ENCODE measurements around the gene CCDC174. TPM values are rescaled to one million over a fixed set of nuclear protein-coding genes. Genes with fewer than 3 reads are reported as not detected.

CCDC174 gene
- polyA plus RNA-seq, 2 of the 4 experiments (the other 2 are of a cell fraction), result 12.6 to 17.6 TPM

DNA sequence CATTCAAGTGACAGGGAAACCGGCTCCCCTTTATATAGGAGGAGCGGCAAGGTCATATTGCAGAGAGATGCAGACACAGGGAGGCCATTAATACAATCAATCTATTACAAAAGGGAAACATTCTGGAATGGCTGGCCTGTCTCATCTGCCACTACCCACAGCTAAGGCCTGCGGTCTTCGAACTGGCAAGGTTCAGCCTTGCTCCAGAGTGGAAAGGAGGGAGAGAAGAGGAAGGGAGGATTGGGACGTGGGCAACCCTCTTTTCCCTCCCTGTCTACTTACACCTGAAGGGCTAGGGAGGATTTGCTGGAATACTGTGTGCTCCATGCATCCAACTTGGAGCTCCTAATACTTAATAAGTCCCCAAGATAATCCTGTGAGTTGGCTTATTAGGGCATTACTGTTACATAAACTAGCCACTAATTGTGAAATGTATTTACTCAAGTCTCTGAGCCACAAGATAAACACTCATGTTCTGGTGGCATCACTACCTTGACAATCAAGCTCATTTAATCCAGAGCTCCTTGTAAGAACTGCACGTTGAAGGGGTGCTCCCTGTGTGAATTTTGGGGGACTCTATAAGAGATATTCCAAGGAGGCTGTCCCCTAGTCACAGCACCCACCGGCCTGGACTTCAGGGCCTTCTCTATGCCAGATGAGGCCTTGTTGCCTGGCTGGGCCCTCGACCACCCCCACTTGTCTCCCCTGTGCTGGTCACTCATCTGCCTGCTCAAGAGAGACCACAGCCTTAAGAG lies 19.7 kb upstream of the CCDC174 start (continued):
- TF ChIP-seq, protein P1, sequence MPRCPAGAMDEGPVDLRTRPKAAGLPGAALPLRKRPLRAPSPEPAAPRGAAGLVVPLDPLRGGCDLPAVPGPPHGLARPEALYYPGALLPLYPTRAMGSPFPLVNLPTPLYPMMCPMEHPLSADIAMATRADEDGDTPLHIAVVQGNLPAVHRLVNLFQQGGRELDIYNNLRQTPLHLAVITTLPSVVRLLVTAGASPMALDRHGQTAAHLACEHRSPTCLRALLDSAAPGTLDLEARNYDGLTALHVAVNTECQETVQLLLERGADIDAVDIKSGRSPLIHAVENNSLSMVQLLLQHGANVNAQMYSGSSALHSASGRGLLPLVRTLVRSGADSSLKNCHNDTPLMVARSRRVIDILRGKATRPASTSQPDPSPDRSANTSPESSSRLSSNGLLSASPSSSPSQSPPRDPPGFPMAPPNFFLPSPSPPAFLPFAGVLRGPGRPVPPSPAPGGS (IDR thresholded peaks at IDR 0.05), result no peak

DNA sequence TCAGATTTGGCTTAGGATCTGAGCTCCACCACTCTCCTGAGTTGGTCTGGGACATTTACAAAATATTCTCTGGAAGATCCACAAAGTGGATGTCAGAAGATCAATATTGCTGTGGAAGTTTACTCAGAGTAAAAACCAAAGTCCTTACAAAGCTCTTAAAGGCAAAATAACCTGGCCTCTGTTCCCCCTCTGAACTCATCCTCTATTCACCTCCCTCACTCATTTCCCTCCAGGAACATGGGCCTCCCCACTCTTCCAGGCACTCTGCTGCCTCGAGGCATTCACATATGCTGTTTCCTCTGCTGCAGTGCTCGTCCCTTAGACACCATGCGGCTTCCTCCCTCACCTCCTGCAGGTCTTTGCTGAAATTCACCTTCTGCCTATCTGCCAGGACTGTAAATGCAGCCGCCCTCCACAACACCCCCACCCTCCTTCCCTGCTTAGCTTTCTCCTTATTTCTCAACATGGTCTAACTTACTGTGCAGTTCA lies 19.1 kb upstream of the CCDC174 start:
- no peak overlapping the region for H3K4me2 ChIP-seq
- no peak overlapping the region for H3K4me3 ChIP-seq
- no peak for ATAC-seq
- peaks cover 6% of the 10 kb centered on the region; the same call in 1 of the 3 replicates for H3K9me3 ChIP-seq
- CTCF ChIA-PET, result interaction anchor here (0.7 to 2.2 kb wide), 11 partner anchors 9 to 346 kb away, joined by 3 to 7 read pairs (median 3); no protein-coding TSS in a partner anchor
- FAIRE-seq, result no peak
- POLR2A ChIA-PET, result no interaction called here
- WGBS (ENCODE audit: missing lambda C conversion rate), result 43% methylated on average over 4 of the region's 4 CpGs
- H3K27ac ChIP-seq, result no peak overlapping the region
- no peak for TF ChIP-seq GATA3 (IDR thresholded peaks at IDR 0.05; ENCODE audit: borderline replicate concordance)
- TF ChIP-seq RFX5 (IDR thresholded peaks at IDR 0.05), result no peak
- TF ChIP-seq, protein P2, sequence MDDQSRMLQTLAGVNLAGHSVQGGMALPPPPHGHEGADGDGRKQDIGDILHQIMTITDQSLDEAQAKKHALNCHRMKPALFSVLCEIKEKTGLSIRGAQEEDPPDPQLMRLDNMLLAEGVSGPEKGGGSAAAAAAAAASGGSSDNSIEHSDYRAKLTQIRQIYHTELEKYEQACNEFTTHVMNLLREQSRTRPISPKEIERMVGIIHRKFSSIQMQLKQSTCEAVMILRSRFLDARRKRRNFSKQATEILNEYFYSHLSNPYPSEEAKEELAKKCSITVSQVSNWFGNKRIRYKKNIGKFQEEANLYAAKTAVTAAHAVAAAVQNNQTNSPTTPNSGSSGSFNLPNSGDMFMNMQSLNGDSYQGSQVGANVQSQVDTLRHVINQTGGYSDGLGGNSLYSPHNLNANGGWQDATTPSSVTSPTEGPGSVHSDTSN (IDR thresholded peaks at IDR 0.05), result no peak
- TF ChIP-seq RNF2 (IDR thresholded peaks at IDR 0.05; ENCODE audit: borderline replicate concordance, low read depth), result no peak
- TF ChIP-seq, protein P3, sequence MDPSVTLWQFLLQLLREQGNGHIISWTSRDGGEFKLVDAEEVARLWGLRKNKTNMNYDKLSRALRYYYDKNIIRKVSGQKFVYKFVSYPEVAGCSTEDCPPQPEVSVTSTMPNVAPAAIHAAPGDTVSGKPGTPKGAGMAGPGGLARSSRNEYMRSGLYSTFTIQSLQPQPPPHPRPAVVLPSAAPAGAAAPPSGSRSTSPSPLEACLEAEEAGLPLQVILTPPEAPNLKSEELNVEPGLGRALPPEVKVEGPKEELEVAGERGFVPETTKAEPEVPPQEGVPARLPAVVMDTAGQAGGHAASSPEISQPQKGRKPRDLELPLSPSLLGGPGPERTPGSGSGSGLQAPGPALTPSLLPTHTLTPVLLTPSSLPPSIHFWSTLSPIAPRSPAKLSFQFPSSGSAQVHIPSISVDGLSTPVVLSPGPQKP (IDR thresholded peaks at IDR 0.05; ENCODE audit: low read depth, low read length), result no peak
- TF ChIP-seq MAZ (IDR thresholded peaks at IDR 0.05; ENCODE audit: borderline replicate concordance, low read depth, low read length), result no peak
- no peak for TF ChIP-seq CHD4 (IDR thresholded peaks at IDR 0.05; ENCODE audit: borderline replicate concordance)
- TF ChIP-seq CBX8 (IDR thresholded peaks at IDR 0.05), result no peak
- TF ChIP-seq BHLHE40 (IDR thresholded peaks at IDR 0.05; ENCODE audit: low read depth, low read length), result no peak
- TF ChIP-seq ZNF302 (CRISPR knock-in tag; IDR thresholded peaks at IDR 0.05), result no peak
- TF ChIP-seq, protein P4, sequence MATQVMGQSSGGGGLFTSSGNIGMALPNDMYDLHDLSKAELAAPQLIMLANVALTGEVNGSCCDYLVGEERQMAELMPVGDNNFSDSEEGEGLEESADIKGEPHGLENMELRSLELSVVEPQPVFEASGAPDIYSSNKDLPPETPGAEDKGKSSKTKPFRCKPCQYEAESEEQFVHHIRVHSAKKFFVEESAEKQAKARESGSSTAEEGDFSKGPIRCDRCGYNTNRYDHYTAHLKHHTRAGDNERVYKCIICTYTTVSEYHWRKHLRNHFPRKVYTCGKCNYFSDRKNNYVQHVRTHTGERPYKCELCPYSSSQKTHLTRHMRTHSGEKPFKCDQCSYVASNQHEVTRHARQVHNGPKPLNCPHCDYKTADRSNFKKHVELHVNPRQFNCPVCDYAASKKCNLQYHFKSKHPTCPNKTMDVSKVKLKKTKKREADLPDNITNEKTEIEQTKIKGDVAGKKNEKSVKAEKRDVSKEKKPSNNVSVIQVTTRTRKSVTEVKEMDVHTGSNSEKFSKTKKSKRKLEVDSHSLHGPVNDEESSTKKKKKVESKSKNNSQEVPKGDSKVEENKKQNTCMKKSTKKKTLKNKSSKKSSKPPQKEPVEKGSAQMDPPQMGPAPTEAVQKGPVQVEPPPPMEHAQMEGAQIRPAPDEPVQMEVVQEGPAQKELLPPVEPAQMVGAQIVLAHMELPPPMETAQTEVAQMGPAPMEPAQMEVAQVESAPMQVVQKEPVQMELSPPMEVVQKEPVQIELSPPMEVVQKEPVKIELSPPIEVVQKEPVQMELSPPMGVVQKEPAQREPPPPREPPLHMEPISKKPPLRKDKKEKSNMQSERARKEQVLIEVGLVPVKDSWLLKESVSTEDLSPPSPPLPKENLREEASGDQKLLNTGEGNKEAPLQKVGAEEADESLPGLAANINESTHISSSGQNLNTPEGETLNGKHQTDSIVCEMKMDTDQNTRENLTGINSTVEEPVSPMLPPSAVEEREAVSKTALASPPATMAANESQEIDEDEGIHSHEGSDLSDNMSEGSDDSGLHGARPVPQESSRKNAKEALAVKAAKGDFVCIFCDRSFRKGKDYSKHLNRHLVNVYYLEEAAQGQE (IDR thresholded peaks at IDR 0.05), result no peak
- TF ChIP-seq, protein P1 (IDR thresholded peaks at IDR 0.05), result no peak
- no peak for TF ChIP-seq HOXB13 (CRISPR knock-in tag; IDR thresholded peaks at IDR 0.05; ENCODE audit: low read depth)
- TF ChIP-seq TFCP2L1 (CRISPR knock-in tag; IDR thresholded peaks at IDR 0.05), result no peak
- TF ChIP-seq RAD21 (conservative IDR thresholded peaks at IDR 0.05 in 1 of 2, IDR thresholded peaks at IDR 0.05 in 1 of 2), result no peak
- no peak for TF ChIP-seq CHD2 (IDR thresholded peaks at IDR 0.05; ENCODE audit: low read length, partially characterized antibody)
- H3K4me1 ChIP-seq, result no peaks in the 10 kb centered on the region; the same call in 2 of the 3 replicates
- DNase-seq (ENCODE audit: low read depth in 1 of 2, low spot score in 1 of 2), result no peak

Data from A549 (cell line).